H9 (cell line): Measurements from ENCODE around the gene RETN. TPM values are rescaled to one million over a fixed set of nuclear protein-coding genes. Genes with fewer than 3 reads are reported as not detected.
A peak's percentile ranks its signal among the peaks of the same experiment; 100 is the strongest.

Source experiments
- DNase-seq: peaks from one replicate; pipeline ENCODE4 v3.0.0-alpha.2; 2017
- H2AFZ ChIP-seq: one replicate; pipeline ENCODE4 v1.6.1; 2013; ENCODE audit warnings: mild to moderate bottlenecking, low read length, control low read depth, moderate library complexity
- H2AK5ac ChIP-seq: 2 replicates; pipeline ENCODE4 v1.6.1; 2013; ENCODE audit warnings: low read length, control low read depth, mixed read lengths; ENCODE audit not compliant: insufficient read length
- H2BK120ac ChIP-seq: one replicate; pipeline ENCODE4 v1.6.1; 2013; ENCODE audit warnings: low read depth, mild to moderate bottlenecking, low read length, control low read depth, inconsistent platforms; ENCODE audit not compliant: poor library complexity, severe bottlenecking
- H2BK12ac ChIP-seq: 2 replicates; pipeline ENCODE4 v1.6.1; 2013; ENCODE audit warnings: low read length, control low read depth, mixed read lengths, low read depth; ENCODE audit not compliant: insufficient read length
- H2BK15ac ChIP-seq: 2 replicates; pipeline ENCODE4 v1.6.1; 2013; ENCODE audit warnings: low read depth, low read length, control low read depth
- H2BK20ac ChIP-seq: one replicate; pipeline ENCODE4 v1.6.1; 2013; ENCODE audit warnings: low read depth, mild to moderate bottlenecking, low read length, control low read depth, inconsistent platforms; ENCODE audit not compliant: poor library complexity, severe bottlenecking
- H2BK5ac ChIP-seq: 2 replicates; pipeline ENCODE4 v1.6.1; 2013; ENCODE audit warnings: low read length, control low read depth, mixed read lengths; ENCODE audit not compliant: insufficient read length
- H3K14ac ChIP-seq: 2 replicates; pipeline ENCODE4 v1.6.1; 2013; ENCODE audit warnings: low read length, control low read depth; ENCODE audit not compliant: insufficient read depth
- H3K18ac ChIP-seq: 2 replicates; pipeline ENCODE4 v1.6.1; 2013; ENCODE audit warnings: low read depth, mild to moderate bottlenecking, mixed read lengths, low read length, control low read depth; ENCODE audit not compliant: insufficient read length
- H3K23ac ChIP-seq: 2 replicates; pipeline ENCODE4 v1.6.1; 2013; ENCODE audit warnings: low read length, control low read depth, mixed read lengths, low read depth; ENCODE audit not compliant: insufficient read length
- H3K23me2 ChIP-seq: 2 replicates; pipeline ENCODE4 v1.6.1; 2013; ENCODE audit warnings: low read depth, mild to moderate bottlenecking, mixed read lengths, low read length, control low read depth; ENCODE audit not compliant: insufficient read length, poor library complexity, severe bottlenecking
- H3K27ac ChIP-seq: 2 replicates; pipeline ENCODE4 v1.5.1; 2013; ENCODE audit warnings: low read length, control low read depth, mixed read lengths, low read depth; ENCODE audit not compliant: insufficient read length
- H3K27me3 ChIP-seq: 2 replicates; pipeline ENCODE4 v1.6.1; 2013; ENCODE audit warnings: low read length, control low read depth, inconsistent platforms; ENCODE audit not compliant: insufficient read depth
- H3K4ac ChIP-seq: 2 replicates; pipeline ENCODE4 v1.6.1; 2013; ENCODE audit warnings: low read depth, mild to moderate bottlenecking, control low read depth, inconsistent platforms, low read length, moderate library complexity
- H3K4me1 ChIP-seq: 2 replicates; pipeline ENCODE4 v1.6.1; 2013; ENCODE audit warnings: low read length, control low read depth, inconsistent platforms; ENCODE audit not compliant: insufficient read depth
- H3K4me2 ChIP-seq: 2 replicates; pipeline ENCODE4 v1.6.1; 2013; ENCODE audit warnings: low read length, control low read depth, mixed read lengths; ENCODE audit not compliant: insufficient read length, insufficient read depth
- H3K56ac ChIP-seq: 2 replicates; pipeline ENCODE4 v1.6.1; 2013; ENCODE audit warnings: low read depth, mild to moderate bottlenecking, mixed read lengths, low read length, control low read depth; ENCODE audit not compliant: insufficient read length
- H3K79me1 ChIP-seq: 2 replicates; pipeline ENCODE4 v1.6.1; 2013; ENCODE audit warnings: low read depth, mild to moderate bottlenecking, moderate library complexity, low read length, control low read depth, inconsistent platforms; ENCODE audit not compliant: insufficient read depth, poor library complexity, severe bottlenecking
- H3K79me2 ChIP-seq: 2 replicates; pipeline ENCODE4 v1.6.1; 2013; ENCODE audit warnings: low read length, control low read depth, inconsistent platforms; ENCODE audit not compliant: insufficient read depth
- H3K9ac ChIP-seq: 2 replicates; pipeline ENCODE4 v1.6.1; 2013; ENCODE audit warnings: low read length, control low read depth, mixed read lengths; ENCODE audit not compliant: insufficient read length; ENCODE audit errors: extremely low read depth
- H3K9me3 ChIP-seq: one replicate; pipeline ENCODE4 v1.6.1; 2013; ENCODE audit warnings: low read depth, low read length, inconsistent platforms; ENCODE audit not compliant: control insufficient read depth
- H3T11ph ChIP-seq: one replicate; pipeline ENCODE4 v1.6.1; 2013; ENCODE audit warnings: mild to moderate bottlenecking, low read length, control low read depth, inconsistent platforms
- H4K20me1 ChIP-seq: one replicate; pipeline ENCODE4 v1.6.1; 2013; ENCODE audit not compliant: control insufficient read depth, insufficient read length, insufficient read depth
- H4K5ac ChIP-seq: 2 replicates; pipeline ENCODE4 v1.6.1; 2013; ENCODE audit warnings: low read depth, mild to moderate bottlenecking, mixed read lengths, low read length, control low read depth; ENCODE audit not compliant: insufficient read length
- H4K8ac ChIP-seq: replicated peaks from 2 replicates; pipeline ENCODE4 v1.6.1; 2013; ENCODE audit warnings: low read length, control low read depth, mixed read lengths, low read depth; ENCODE audit not compliant: insufficient read length
- H4K91ac ChIP-seq: 2 replicates; pipeline ENCODE4 v1.6.1; 2013; ENCODE audit warnings: low read depth, mild to moderate bottlenecking, moderate library complexity, mixed read lengths, low read length, control low read depth; ENCODE audit not compliant: insufficient read length
- H3K27ac Mint-ChIP-seq, 3 experiments: 2 replicates in 2 of 3; 3 replicates in 1 of 3; pipeline ENCODE4 v1.8.0; 2020 to 2021; ENCODE audit warnings: mixed read lengths in 3 of 3, mild to moderate bottlenecking in 1 of 3, moderate library complexity in 1 of 3
- H3K27me3 Mint-ChIP-seq: 2 replicates; pipeline ENCODE4 v1.8.0; 2021; ENCODE audit warnings: low read depth, mild to moderate bottlenecking, moderate library complexity, mixed read lengths
- H3K36me3 Mint-ChIP-seq, 3 experiments: 2 replicates in 2 of 3; 3 replicates in 1 of 3; pipeline ENCODE4 v1.8.0; 2020 to 2021; ENCODE audit warnings: low read depth in 3 of 3, mixed read lengths in 3 of 3; ENCODE audit not compliant: insufficient read depth in 1 of 3
- H3K4me1 Mint-ChIP-seq, 2 experiments: 2 replicates each; pipeline ENCODE4 v1.8.0; 2020; ENCODE audit warnings: mixed read lengths in 2 of 2
- H3K4me3 Mint-ChIP-seq, 2 experiments: 2 replicates in 1 of 2; 3 replicates in 1 of 2; pipeline ENCODE4 v1.8.0; 2020 to 2021; ENCODE audit warnings: mild to moderate bottlenecking in 2 of 2, mixed read lengths in 2 of 2, moderate library complexity in 1 of 2
- H3K9me3 Mint-ChIP-seq, 2 experiments: 2 replicates in 1 of 2; 3 replicates in 1 of 2; pipeline ENCODE4 v1.8.0; 2020; ENCODE audit warnings: mild to moderate bottlenecking in 2 of 2, mixed read lengths in 2 of 2, moderate library complexity in 1 of 2
- CTCF ChIP-seq: fragments of 200-600 bp; sonication (generic); conservative IDR thresholded peaks from 3 replicates; pipeline ENCODE4 v1.8.0; 2021; ENCODE audit warnings: antibody characterized with exemption, mild to moderate bottlenecking
- WGBS: extraction: QIAGEN DNeasy Blood & Tissue Kit; methylation state at CpG from one replicate; pipeline ENCODE4 v1.1.7; 2013; ENCODE audit warnings: missing lambda C conversion rate, low lambda C conversion rate, mixed read lengths; ENCODE audit not compliant: insufficient read length; ENCODE audit errors: extremely low coverage; 5-methylcytosine and 5-hydroxymethylcytosine counted together
- total RNA-seq: library from RNA; stranded (reverse); gene quantifications from 2 replicates; pipeline ENCODE4 v1.2.1, GENCODE V29; 2021

RETN gene
- total RNA-seq, 1 experiment from 2014 or later = not detected

GRCh38 chr19:7627166-7627565 lies 41.7 kb upstream of the RETN start:
- H3K36me3 Mint-ChIP-seq = peaks cover 15 to 38% (median 26%) of the 10 kb centered on the region in 3 experiments; a peak in 6 of 7 replicates
- no peaks in the 10 kb centered on the region; a peak in 2 of 5 replicates for H3K9me3 Mint-ChIP-seq
- Histone ChIP-seq H3K27me3 (peaks cover 2% of the 10 kb centered on the region; the same call in 1 of the 2 replicates), H2BK120ac (no peak overlapping the region), H3K9me3 (no peaks in the 10 kb centered on the region), H3K56ac (no peak overlapping the region), H3K14ac (no peak overlapping the region), H2AK5ac (no peak overlapping the region), H2BK15ac (no peak overlapping the region), H3K27ac (no peak overlapping the region), H3K23me2 (peaks cover 14% of the 10 kb centered on the region), H3K79me1 (peaks cover 20% of the 10 kb centered on the region), H4K20me1 (no peaks in the 10 kb centered on the region), H3T11ph (no peak overlapping the region), H3K4me1 (no peaks in the 10 kb centered on the region), H3K4ac (no peak overlapping the region), H4K8ac (no peak overlapping the region), H3K79me2 (peaks cover 28% of the 10 kb centered on the region; the same call in 1 of the 2 replicates), H2AFZ (no peak overlapping the region), H4K91ac (no peak overlapping the region), H3K23ac (no peak overlapping the region), H2BK12ac (no peak overlapping the region), H4K5ac (no peak overlapping the region), H2BK20ac (no peak overlapping the region), H3K9ac (no peak overlapping the region), H2BK5ac (no peak overlapping the region), H3K18ac (no peak overlapping the region), H3K4me2 (no peak overlapping the region)
- no peak overlapping the region for H3K27ac Mint-ChIP-seq
- H3K27me3 Mint-ChIP-seq = no peaks in the 10 kb centered on the region; the same call in 1 of the 2 replicates
- DNase-seq = no peak
- peaks cover 15 to 26% of the 10 kb centered on the region in 2 experiments for H3K4me1 Mint-ChIP-seq
- peak overlapping the region; percentile 25 to 57; a peak in 4 of 5 replicates for H3K4me3 Mint-ChIP-seq
- no peak for TF ChIP-seq CTCF
- no CpG with 5 or more reads among the region's 24 CpGs for WGBS
